K562 (cell line): ENCODE measurements around the gene AFDN. TPM values are rescaled to one million over a fixed set of nuclear protein-coding genes. Genes with fewer than 3 reads are reported as not detected.

Source experiments
- CBFA2T2 ChIP-seq: fragments of 450-650 bp; conservative IDR thresholded peaks from 2 replicates; pipeline ENCODE4 v1.6.1; 2017; ENCODE audit warnings: mild to moderate bottlenecking
- CEBPB ChIP-seq: fragments of 450-650 bp; IDR thresholded peaks from 2 replicates; pipeline ENCODE4 v1.6.1; 2016; ENCODE audit warnings: missing genetic modification characterization, missing compliant biosample characterization
- CSDE1 ChIP-seq, 2 experiments: fragments of 450-650 bp; IDR thresholded peaks; 2 replicates each; pipeline ENCODE4 v1.6.1; 2016; ENCODE audit warnings: mild to moderate bottlenecking in 1 of 2
- FOXP1 ChIP-seq: sonication (generic); formaldehyde crosslinking; IDR thresholded peaks from 2 replicates; pipeline ENCODE4 v1.8.0; 2022; ENCODE audit warnings: mild to moderate bottlenecking, missing genetic modification reagents
- HDGF ChIP-seq: fragments of 450-650 bp; IDR thresholded peaks from 2 replicates; pipeline ENCODE4 v1.6.1; 2016
- MAFG ChIP-seq: fragments of 450-650 bp; conservative IDR thresholded peaks from 2 replicates; pipeline ENCODE4 v1.6.1; 2016; ENCODE audit warnings: missing genetic modification characterization, missing compliant biosample characterization
- NCOA2 ChIP-seq, 2 experiments: fragments of 450-650 bp; IDR thresholded peaks; 2 replicates each; pipeline ENCODE4 v1.6.1; 2018; ENCODE audit warnings: mild to moderate bottlenecking in 2 of 2, moderate library complexity in 1 of 2; ENCODE audit not compliant: partially characterized antibody in 2 of 2
- NCOA6 ChIP-seq: fragments of 450-650 bp; IDR thresholded peaks from 2 replicates; pipeline ENCODE4 v1.6.1; 2017; ENCODE audit warnings: mild to moderate bottlenecking
- PATZ1 ChIP-seq: fragments of 250-450 bp; sonication (Bioruptor Pico); IDR thresholded peaks from 2 replicates; pipeline ENCODE4 v1.5.0; 2020; ENCODE audit warnings: mild to moderate bottlenecking, borderline replicate concordance
- PCBP2 ChIP-seq: fragments of 200-400 bp; formaldehyde crosslinking; IDR thresholded peaks from 2 replicates; pipeline ENCODE4 v1.6.1; 2018; ENCODE audit warnings: low read length, low read depth, mild to moderate bottlenecking, moderate library complexity; ENCODE audit not compliant: poor library complexity, severe bottlenecking
- PTBP1 ChIP-seq: fragments of 200-400 bp; formaldehyde crosslinking; IDR thresholded peaks from 2 replicates; pipeline ENCODE4 v1.6.1; 2017; ENCODE audit warnings: low read depth, low read length
- RNF219 ChIP-seq: fragments of 250-450 bp; sonication (Bioruptor Pico); IDR thresholded peaks from 2 replicates; pipeline ENCODE4 v1.5.0; 2022; ENCODE audit warnings: mild to moderate bottlenecking
- SLC30A9 ChIP-seq: fragments of 250-450 bp; sonication (Bioruptor Pico); IDR thresholded peaks from 2 replicates; pipeline ENCODE4 v1.8.0; 2022; ENCODE audit warnings: mild to moderate bottlenecking, moderate library complexity
- TBP ChIP-seq: optimal IDR thresholded peaks from 2 replicates; pipeline ENCODE3; 2011; ENCODE audit warnings: low read depth, low read length, improper control_type of control experiment
- WHSC1 ChIP-seq: IDR thresholded peaks from one replicate; pipeline ENCODE4 v1.6.1; 2012; ENCODE audit warnings: low read length, control low read depth, inconsistent platforms
- ZNF184 ChIP-seq: sonication (generic); formaldehyde crosslinking; IDR thresholded peaks from 2 replicates; pipeline ENCODE4 v1.5.0; 2020; ENCODE audit warnings: missing genetic modification reagents
- ZNF23 ChIP-seq: fragments of 250-450 bp; sonication (Bioruptor Pico); IDR thresholded peaks from 2 replicates; pipeline ENCODE4 v1.4.0; 2020; ENCODE audit warnings: mild to moderate bottlenecking
- ZNF282 ChIP-seq: sonication (generic); formaldehyde crosslinking; IDR thresholded peaks from 2 replicates; pipeline ENCODE4 v1.8.1; 2023; ENCODE audit warnings: missing genetic modification reagents
- polyA plus RNA-seq, 8 experiments: library from polyadenylated mRNA; depleted of rRNA in 4 of 8; stranded (reverse) in 5 of 8; unstranded in 3 of 8; fragments of >200 nt; fragmentation: Nextera tagmentation in 2 of 8; fragmentation: Illumina TruSeq in 1 of 8; extraction: Ambion mirVana in 2 of 8; extraction: Trizol in 1 of 8; gene quantifications; 2 replicates each; pipeline versions ENCODE4 v1.2.1 to v1.2.3, GENCODE V29; 2011 to 2014; ENCODE audit warnings: inconsistent platforms in 1 of 8, missing spikeins in 1 of 8
- total RNA-seq, 7 experiments: library from RNA; depleted of rRNA in 6 of 7; stranded (reverse); fragments of >200 nt in 6 of 7; fragmentation: Illumina TruSeq in 2 of 7; extraction: Trizol in 2 of 7; gene quantifications; 2 replicates each; pipeline versions ENCODE4 v1.2.1 to v1.2.3, GENCODE V29; 2011 to 2021; ENCODE audit warnings: low replicate concordance in 1 of 7
- TF ChIP-seq, protein P1 (sequence below): fragments of 450-650 bp; formaldehyde crosslinking; IDR thresholded peaks from 2 replicates; pipeline ENCODE4 v1.4.0; 2020; ENCODE audit warnings: mild to moderate bottlenecking, moderate library complexity
- TF ChIP-seq, protein P2 (sequence below): sonication (generic); formaldehyde crosslinking; IDR thresholded peaks from 2 replicates; pipeline ENCODE4 v1.8.1; 2023; ENCODE audit warnings: mild to moderate bottlenecking, missing genetic modification reagents, moderate library complexity
- TF ChIP-seq, protein P3 (sequence below): sonication (generic); formaldehyde crosslinking; IDR thresholded peaks from 2 replicates; pipeline ENCODE4 v1.8.0; 2022; ENCODE audit warnings: missing genetic modification reagents, mild to moderate bottlenecking, borderline replicate concordance

Gene AFDN
- total and polyA plus RNA-seq, 9 of the 15 experiments (the other 6 are each of a cell fraction or from before 2014, with no cell fraction given) = 7.2 to 129 (median 105) TPM

DNA sequence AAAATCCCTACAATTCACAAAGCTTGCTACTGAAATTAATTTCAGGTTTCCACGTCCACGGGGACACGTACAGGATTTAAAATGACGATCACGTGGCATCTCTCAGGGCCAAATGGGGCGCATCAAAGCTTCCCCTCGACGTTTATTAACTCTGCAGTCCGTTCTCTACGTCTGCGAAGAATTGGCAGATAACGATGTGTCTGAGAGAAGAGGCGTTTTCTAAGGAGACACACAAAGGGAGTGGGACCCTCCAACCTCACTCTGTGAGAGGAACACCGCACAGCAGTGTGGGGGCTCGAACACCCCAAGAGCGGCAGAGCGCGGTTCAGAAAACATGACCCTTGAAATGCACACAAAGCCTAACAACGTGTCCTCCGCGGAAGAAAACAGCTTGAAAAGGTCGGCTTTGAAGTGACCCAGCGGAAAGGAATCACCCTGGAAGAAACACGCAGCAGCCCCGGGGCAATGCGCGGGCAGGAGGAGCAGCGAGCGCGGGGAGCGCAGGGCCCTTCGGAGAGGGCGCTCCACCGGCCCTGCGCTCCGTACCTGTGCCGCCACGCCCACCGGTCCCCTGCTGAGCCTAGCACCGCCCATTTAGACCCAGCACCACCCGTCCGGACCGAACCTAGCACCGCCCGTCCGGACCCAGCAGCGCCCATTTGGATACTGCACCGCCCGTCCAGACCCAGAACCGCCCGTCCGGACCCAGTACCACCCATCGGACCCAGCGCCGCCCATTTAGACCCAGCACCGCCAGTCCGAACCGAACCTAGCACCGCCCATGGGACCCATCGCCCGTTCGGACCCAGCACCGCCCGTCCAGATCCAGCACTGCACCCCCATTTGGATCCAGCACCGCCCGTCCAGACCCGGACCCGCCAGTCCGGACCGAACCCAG is 1.1 kb upstream of the AFDN start (continued):
- TF ChIP-seq ZNF23 = no peak
- no peak for TF ChIP-seq FOXP1 (CRISPR knock-in tag)
- no peak for TF ChIP-seq MAFG (tag)
- no peak for TF ChIP-seq PATZ1 (CRISPR knock-in tag)
- TF ChIP-seq ZNF282 = no peak
- TF ChIP-seq SLC30A9 (CRISPR knock-in tag) = no peak
- TF ChIP-seq NCOA6 = peak; percentile 89
- TF ChIP-seq TBP = peak; percentile 22
- no peak for TF ChIP-seq PTBP1
- no peak for TF ChIP-seq RNF219 (CRISPR knock-in tag)
- 0 out of 2 replicates have a peak, but pooled peaks have one; percentile 20 for TF ChIP-seq HDGF
- no peak for TF ChIP-seq CBFA2T2
- TF ChIP-seq NCOA2 (IDR thresholded peaks at IDR 0.05; ENCODE audit: partially characterized antibody in 2 of 2) = no peak
- TF ChIP-seq CSDE1 (IDR thresholded peaks at IDR 0.05) = no peak
- TF ChIP-seq, protein P1, sequence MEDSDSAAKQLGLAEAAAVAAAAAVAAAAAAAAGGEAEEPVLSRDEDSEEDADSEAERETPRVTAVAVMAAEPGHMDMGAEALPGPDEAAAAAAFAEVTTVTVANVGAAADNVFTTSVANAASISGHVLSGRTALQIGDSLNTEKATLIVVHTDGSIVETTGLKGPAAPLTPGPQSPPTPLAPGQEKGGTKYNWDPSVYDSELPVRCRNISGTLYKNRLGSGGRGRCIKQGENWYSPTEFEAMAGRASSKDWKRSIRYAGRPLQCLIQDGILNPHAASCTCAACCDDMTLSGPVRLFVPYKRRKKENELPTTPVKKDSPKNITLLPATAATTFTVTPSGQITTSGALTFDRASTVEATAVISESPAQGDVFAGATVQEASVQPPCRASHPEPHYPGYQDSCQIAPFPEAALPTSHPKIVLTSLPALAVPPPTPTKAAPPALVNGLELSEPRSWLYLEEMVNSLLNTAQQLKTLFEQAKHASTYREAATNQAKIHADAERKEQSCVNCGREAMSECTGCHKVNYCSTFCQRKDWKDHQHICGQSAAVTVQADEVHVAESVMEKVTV = no peak
- TF ChIP-seq, protein P2, sequence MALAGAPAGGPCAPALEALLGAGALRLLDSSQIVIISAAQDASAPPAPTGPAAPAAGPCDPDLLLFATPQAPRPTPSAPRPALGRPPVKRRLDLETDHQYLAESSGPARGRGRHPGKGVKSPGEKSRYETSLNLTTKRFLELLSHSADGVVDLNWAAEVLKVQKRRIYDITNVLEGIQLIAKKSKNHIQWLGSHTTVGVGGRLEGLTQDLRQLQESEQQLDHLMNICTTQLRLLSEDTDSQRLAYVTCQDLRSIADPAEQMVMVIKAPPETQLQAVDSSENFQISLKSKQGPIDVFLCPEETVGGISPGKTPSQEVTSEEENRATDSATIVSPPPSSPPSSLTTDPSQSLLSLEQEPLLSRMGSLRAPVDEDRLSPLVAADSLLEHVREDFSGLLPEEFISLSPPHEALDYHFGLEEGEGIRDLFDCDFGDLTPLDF (CRISPR knock-in tag) = no peak
- TF ChIP-seq ZNF184 (CRISPR knock-in tag) = no peak
- no peak for TF ChIP-seq PCBP2
- TF ChIP-seq CEBPB (tag) = 0 out of 2 replicates have a peak, but pooled peaks have one; percentile 6
- TF ChIP-seq, protein P3, sequence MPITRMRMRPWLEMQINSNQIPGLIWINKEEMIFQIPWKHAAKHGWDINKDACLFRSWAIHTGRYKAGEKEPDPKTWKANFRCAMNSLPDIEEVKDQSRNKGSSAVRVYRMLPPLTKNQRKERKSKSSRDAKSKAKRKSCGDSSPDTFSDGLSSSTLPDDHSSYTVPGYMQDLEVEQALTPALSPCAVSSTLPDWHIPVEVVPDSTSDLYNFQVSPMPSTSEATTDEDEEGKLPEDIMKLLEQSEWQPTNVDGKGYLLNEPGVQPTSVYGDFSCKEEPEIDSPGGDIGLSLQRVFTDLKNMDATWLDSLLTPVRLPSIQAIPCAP (CRISPR knock-in tag) = no peak
- no peak for TF ChIP-seq WHSC1
